GM18951 (cell line): ENCODE measurements around the gene KMT5C.
"Not testable (repeated sequence)": the region's sequence is repeated elsewhere in the genome, so short reads cannot be mapped to it uniquely, and the experiment has no call there.

ENCODE experiments used
- POLR2A ChIP-seq: IDR thresholded peaks from 4 replicates; pipeline ENCODE4 v1.6.1; 2011; ENCODE audit warnings: mild to moderate bottlenecking; ENCODE audit not compliant: insufficient read length, insufficient read depth; ENCODE audit errors: extremely low read depth
- in situ Hi-C: fragments of 300-500 bp; cut with MboI; formaldehyde crosslinking; loops from one replicate; pipeline ENCODE4 v1.12.0; 2022; ENCODE audit warnings: low sequenced_read_pairs, mixed read lengths, inconsistent platforms; ENCODE audit not compliant: unreplicated experiment

Gene KMT5C

DNA sequence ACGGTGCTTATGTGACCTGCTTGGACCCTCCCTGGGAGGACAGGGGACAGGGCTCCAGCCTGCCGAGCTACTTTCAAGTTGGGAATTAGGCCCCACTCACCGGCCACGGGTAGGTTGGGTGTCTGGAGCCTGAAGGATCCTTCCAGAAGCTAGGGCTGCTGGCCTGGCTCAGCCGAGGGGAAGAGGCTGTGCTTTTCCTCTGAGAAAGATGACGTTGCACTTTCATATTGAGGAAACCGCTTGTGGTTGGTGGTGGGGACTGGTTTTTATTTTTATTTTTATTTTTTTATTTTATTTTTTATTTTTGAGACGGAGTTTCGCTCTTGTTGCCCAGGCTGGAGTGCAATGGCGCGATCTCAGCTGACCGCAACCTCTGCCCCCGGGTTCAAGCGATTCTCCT, 14.5 kb upstream of the KMT5C start, which contains the start of gene TMEM150B:
TSS of gene TMEM150B (minus strand) at position 170 of the 400 bp plus-strand sequence. CDS start 4,305 bp downstream, outside the sequence.
- TF ChIP-seq POLR2A = no peak
- in situ Hi-C loops = no loop called here

DNA sequence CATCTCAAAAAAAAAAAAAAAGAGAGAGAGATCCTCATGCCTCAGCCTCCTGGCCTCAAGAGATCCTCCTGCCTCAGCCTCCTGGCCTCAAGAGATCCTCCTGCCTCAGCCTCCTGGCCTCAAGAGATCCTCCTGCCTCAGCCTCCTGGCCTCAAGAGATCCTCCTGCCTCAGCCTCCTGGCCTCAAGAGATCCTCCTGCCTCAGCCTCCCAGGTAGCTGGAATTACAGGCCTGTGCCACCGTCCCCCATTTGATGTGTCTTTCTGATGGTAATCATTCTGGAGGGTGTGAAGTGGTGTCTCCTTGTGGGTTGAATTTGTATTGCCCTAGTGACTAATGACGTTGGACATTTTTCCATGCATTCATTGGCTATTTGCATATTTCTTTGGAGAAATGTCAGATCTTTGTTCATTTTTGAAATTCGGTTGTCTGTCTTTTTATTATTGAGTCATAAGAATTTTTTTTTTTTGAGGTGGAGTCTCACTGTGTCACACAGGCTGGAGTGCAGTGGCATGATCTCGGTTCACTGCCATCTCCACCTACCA, 10.8 kb upstream of the KMT5C start:
- in situ Hi-C loops = not testable (repeated sequence)

DNA sequence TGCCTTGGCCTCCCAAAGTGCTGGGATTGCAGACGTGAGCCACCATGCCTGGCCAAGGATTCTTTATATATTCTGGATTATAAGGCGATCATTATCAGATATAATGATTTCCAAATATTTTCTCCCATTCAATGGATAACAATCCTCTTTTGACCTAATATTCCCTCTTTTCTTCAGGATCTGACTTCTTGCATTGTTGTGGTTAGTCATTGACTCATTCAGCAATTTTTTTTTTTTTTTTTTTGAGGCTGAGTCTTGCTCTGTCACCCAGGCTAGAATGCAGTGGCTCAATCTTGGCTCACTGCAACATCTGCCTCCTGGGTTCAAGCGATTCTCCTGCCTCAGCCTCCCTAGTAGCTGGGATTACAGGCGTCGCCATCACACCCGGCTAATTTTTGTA, 9.9 kb upstream of the KMT5C start:
- in situ Hi-C loops = not testable (repeated sequence)

DNA sequence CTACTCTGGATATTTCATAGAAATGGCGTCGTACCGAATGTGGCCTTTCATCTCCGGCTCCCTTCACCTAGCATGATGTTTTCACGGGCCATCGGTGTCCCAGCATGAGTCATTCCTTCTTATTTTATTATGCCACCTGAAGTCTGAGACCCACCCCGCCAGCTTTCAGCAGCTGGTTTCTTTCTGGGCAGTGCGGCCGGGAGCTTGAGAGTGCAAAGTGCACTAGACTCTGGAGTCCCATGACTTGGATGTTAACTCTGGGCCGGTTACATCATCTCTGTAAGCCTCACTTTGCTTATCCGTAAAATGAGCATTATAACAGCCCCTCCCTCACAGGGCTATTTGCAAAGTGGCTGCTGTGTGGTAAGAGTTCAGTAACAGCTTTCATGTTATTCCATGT, 5.8 kb upstream of the KMT5C start:
- TF ChIP-seq POLR2A = no peak
- in situ Hi-C loops = no loop called here

DNA sequence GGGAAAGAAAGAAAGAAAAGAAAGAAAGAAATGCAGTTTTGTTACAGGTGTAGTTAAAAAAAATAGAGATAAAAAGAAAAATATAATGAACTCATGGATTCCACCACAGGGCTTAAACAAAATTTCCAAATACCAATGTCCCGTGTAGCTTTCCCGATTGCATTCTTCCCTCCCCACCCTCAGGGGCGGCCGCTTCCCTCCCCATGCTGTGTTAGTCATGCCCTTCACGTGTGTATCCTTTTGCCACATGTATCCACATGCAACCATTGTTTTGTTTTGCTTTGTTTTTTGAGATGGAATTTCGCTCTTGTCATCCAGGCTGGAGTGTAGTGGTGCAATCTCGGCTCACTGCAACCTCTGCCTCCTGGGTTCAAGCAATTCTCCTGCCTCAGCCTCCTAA, 3.6 kb upstream of the KMT5C start:
- in situ Hi-C loops = no loop called here
- TF ChIP-seq POLR2A = no peak

DNA sequence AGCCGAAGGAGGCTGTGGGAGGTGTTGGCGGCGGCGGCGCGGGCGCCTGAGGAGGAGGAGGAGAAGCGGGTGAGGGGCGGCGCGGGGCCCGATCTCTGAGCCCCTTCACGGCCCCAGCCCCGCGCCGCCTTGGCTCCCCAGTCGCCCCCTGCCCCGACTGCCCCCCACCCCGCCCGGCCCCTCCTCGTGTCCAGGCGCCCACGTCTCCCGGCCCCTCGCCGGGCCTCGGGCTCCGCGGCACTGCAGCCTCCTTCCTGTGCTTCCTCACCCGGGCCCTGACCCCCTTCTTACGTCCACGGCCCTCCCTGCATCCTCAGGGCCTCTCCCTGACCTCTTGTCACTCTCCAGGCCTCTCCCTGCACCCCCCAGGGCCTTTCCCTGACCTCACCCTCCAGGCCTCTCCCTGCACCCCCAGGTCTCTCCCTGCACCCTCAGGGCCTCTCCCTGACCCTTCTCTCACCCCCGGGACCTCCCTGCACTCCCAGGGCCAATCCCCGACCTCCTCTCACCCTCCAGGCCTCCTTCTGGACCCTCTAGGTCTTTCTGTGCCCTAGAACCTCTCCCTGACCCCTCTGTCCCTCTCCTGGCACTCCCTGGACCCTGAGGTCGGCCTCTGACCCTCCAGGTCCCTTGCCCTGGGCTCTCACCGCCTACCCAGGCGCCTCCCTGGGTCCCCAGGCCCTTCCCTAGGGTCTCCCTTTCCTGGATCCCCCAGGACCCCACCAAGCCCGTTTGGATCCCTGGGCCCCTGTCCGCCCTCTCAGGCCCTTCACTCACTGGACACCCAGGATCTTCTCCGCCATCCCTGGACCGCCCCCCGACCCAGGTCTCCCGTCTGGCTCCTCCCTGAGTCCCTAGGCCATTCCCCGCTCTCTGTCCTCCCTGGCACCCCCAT, 460 bp downstream of the KMT5C start:
- peak; percentile 72 for TF ChIP-seq POLR2A
- in situ Hi-C loops = no loop called here

DNA sequence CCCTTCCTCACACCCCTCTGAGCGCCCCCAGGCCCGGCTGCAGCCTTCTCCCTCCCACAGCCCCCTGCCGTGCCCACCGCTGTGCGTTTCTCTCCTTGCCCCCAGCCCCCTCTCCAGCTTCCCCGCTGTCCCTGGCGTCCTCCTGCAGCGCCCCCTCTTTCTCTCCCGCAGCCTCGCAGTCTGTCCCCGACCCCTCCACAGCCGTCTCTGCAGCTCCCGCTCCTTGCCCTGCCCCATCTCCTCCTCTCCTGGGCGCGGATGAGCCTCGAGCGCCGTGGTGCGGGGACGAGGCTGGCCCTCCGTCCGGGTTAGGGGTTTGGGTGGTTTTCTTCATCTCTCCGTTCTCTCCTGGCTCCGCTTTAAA, 1.1 kb downstream of the KMT5C start:
- TF ChIP-seq POLR2A = no peak
- in situ Hi-C loops = no loop called here

DNA sequence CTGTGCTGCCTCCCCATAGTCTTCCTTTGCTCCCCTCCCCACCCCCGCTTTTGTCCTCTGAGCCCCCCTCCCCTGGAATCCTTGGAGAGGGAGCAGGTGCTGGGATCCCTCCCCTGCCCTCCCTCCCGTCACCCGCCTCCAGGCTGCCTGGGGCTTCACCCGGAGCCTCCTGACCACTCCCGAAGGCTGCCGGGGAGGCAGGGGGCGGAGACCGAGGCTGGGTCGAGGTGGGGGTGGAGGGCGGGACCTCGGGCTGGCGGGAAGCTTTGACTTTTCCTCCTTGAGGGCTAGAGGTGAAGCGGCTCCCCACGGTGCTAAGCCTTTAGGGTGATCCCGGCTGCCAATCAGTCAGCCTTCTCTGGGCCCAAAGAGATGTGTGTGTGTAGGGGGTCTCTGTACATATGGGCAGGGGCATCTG, 1.5 kb downstream of the KMT5C start:
- in situ Hi-C loops = no loop called here

DNA sequence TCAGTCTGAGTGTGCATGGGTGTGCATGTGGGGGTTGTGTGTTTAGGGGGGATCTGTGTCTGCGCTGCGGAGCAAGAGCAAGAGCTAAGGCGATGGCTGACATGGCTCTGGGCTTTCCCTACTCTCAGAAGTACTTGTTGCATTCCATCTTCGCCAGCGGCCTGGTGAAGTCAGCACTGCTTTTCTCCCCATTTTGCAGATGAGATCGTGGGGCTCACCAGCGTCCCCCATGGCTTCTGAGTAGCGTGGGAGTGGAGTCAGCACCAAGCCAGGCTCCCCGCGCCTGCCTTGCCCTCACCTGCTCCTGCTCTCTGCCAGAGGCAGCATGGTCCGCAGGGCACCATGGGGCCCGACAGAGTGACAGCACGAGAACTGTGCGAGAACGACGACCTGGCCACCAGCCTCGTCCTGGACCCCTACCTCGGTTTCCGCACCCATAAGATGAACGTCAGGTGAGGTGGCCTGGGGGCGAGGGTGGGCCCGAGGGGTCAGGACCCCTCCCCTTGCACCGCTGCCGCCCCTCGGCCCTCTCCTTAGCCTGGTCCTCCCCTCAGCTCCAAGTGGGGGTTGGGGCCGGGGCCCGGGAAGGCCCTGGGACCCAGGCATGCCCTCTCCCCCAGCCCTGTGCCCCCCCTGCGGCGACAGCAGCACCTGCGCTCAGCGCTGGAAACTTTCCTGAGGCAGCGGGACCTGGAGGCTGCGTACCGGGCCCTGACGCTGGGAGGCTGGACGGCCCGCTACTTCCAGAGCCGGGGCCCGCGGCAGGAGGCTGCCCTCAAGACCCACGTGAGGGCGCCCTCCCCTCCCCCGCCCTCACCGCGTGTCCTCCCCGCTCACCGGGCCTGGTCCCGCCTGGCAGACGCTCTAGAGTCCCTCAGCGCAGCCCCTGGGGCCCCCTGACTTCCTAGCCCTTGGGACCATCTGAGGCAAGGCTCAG, 2.2 kb downstream of the KMT5C start:
- in situ Hi-C loops = no loop called here
- no peak for TF ChIP-seq POLR2A

More for the DNA sequence above, 1.5 kb downstream of the KMT5C start:
- TF ChIP-seq POLR2A = no peak

DNA sequence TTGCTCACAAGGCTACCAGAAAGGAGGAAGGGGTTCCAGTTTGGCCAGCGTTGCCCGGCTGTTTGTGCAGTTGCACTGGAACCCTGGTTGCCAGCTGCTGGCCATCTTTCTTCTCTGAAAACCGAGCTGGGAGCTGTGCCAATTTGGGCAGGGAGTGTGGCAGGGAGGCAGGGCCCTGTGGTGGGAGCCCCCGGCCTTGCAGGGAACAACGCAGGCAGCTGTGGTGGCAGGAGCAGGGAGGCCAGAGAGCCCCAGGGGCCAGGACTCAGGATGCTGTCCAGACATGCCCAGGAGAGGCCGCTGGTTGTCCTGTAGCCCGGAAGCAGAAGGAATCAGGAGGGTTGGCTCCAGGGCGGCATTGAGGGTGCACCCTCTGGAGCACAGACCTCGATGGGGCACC, 4.8 kb downstream of the KMT5C start:
- TF ChIP-seq POLR2A = no peak
- in situ Hi-C loops = no loop called here

DNA sequence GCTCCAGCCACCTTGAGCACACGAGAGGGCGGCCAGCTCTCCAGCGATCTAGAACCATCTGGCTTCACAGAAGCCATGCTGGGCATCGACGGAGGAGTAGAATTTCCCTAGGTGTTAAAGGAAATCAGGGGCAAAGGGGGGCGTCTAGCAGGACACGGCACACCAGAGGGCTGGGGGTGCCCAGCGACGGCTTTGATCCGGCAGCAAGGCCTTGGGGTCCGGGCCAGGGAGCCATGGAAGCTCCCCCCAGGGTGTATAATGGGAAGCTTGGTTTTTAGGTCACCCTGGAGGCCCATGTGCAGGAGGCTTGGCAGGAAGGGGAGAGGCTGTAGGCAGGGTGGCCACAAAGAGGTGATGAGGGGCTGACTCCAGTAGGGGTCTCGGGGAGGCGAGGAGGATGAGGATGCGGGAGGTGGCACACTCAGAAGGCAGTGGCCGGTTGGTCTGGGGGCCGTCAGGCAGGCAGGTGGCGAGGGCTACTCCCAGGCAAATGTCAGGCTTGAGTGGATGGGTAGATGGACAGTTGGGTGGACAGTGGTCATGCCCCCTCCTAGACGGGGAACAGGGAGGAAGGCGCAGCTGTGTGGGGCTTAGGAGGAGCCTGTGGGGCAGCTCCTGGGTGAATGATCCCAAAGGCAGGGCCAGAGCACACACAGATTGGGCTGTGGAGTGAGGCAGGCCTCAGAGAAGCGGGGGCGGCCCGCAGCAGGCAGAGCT, 5.6 kb downstream of the KMT5C start:
- no peak for TF ChIP-seq POLR2A
- in situ Hi-C loops = no loop called here

DNA sequence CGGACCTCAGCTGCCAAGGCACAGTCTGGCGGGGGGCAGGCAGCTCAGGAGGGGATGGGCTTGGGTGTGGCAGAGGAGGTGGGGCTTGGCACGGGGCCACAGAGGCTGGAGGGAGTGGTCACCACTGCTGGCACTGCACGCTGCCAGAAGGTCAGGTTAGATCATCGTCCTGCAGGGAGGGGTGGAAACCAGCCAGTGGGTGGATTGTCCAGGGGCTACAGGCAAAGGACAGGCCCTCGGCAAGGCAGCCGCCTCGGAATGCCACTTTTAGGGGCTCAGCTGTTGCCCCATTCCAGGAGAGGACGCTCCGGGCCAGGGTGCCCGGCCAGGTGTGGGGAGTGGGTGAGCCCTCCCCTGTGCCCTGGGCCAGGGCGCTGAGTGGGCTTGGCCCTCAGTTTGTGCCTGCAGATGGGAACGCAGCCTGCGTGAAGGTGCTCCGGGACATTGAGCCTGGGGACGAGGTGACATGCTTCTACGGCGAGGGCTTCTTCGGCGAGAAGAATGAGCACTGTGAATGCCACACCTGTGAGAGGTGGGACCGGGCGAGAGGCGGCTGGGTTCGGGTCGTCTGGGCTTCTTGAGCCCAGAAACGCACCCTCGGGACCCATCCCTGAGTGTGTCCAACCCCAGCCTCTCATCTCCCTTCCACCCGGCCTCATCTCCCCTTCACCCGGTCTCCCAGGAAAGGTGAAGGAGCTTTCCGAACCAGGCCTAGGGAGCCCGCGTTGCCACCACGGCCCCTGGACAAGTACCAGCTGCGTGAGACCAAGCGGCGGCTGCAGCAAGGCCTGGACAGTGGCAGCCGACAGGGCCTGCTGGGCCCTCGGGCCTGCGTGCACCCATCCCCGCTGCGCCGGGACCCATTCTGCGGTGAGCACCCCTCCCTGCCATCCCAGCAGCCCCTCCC, 6.4 kb downstream of the KMT5C start:
- in situ Hi-C loops = no loop called here
- TF ChIP-seq POLR2A = no peak
